ENCODE results near the gene UGT1A6. TPM values are rescaled to one million over a fixed set of nuclear protein-coding genes. Genes with fewer than 3 reads are reported as not detected.

The UGT1A6 gene
- total and polyA plus RNA-seq, 2 experiments from 2014 or later, result not detected

DNA sequence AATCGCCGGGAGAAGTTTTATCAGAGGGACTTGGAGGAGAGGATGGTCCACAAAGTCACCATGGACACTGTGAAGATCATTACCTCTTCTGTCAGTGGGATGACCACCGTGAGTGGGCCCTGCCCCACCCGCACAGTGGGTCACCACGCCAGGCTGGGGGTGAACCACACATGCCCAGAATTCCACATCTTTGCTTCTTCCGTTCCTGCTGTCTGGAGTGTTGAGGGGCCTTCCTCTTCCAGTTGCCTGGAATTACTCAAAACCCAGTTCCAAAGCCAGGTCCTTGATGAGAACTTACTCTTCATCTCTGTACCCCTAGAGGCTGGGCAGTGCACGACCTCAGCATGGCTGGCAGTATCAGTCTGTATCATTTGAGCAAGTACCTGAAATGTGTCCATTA is 107.5 kb downstream of the UGT1A6 start:
- no peak overlapping the region for H3K27ac ChIP-seq
- H3K4me3 ChIP-seq, result no peak overlapping the region
- H3K4me1 ChIP-seq (ENCODE audit: low read depth), result no peaks in the 10 kb centered on the region
- TF ChIP-seq, protein P1, sequence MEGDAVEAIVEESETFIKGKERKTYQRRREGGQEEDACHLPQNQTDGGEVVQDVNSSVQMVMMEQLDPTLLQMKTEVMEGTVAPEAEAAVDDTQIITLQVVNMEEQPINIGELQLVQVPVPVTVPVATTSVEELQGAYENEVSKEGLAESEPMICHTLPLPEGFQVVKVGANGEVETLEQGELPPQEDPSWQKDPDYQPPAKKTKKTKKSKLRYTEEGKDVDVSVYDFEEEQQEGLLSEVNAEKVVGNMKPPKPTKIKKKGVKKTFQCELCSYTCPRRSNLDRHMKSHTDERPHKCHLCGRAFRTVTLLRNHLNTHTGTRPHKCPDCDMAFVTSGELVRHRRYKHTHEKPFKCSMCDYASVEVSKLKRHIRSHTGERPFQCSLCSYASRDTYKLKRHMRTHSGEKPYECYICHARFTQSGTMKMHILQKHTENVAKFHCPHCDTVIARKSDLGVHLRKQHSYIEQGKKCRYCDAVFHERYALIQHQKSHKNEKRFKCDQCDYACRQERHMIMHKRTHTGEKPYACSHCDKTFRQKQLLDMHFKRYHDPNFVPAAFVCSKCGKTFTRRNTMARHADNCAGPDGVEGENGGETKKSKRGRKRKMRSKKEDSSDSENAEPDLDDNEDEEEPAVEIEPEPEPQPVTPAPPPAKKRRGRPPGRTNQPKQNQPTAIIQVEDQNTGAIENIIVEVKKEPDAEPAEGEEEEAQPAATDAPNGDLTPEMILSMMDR (IDR thresholded peaks at IDR 0.05; ENCODE audit: low read depth, low read length), result no peak
- no peaks in the 10 kb centered on the region for H3K9me3 ChIP-seq (ENCODE audit: low read depth)
- no peaks in the 10 kb centered on the region for H3K27me3 ChIP-seq
- H3K36me3 ChIP-seq, result no peaks in the 10 kb centered on the region
- DNase-seq (ENCODE audit: low read depth in 1 of 2, low spot score in 1 of 2), result no peak

- TF ChIP-seq, protein P1 (IDR thresholded peaks at IDR 0.05; ENCODE audit: low read depth, low read length), result no peak
- H3K27ac ChIP-seq, result no peak overlapping the region
- no peaks in the 10 kb centered on the region for H3K4me1 ChIP-seq (ENCODE audit: low read depth)
- H3K4me3 ChIP-seq, result no peak overlapping the region
- no peaks in the 10 kb centered on the region for H3K9me3 ChIP-seq (ENCODE audit: low read depth)
- no peaks in the 10 kb centered on the region for H3K27me3 ChIP-seq
- DNase-seq (ENCODE audit: low read depth in 1 of 2, low spot score in 1 of 2), result peak in 1 of 2 donors; percentile 32
- no peaks in the 10 kb centered on the region for H3K36me3 ChIP-seq
These were observed 108.9 kb downstream of the UGT1A6 start for GRCh38 chr2:233801357-233802131.

DNA sequence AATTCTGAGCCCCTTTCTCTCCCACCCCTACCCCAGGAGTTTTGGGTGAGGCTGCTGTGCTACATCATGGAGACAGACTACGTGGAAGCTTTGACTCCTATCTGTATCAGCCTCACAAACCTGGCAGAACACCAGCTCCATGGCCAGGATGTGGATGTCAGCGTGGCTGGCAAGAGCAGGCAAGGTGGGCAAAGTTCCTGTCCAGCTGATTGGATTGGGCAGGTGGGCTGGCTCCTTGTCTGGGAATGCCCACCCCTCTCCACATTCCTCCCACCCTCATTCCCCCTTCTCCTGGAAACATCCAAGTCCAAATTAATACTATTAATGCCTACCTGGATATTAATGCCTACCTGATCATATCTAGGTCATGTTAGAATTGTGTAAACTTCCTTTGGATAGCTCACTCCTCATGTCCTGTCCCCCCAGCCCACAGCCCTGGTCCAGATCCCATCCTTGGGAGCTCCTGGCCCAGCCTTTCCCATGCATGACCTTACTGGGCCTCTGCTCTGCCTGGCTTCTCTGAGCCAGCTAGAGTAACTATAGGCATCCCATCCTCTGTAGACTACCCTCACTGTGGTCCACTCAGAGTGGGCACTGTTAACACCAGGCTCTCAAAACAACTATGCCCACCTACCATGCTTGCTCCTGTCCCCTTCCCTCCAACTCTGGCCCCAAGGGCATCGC is 109.6 kb downstream of the UGT1A6 start:
- H3K36me3 ChIP-seq, result no peaks in the 10 kb centered on the region
- H3K9me3 ChIP-seq (ENCODE audit: low read depth), result no peaks in the 10 kb centered on the region
- no peak overlapping the region for H3K27ac ChIP-seq
- no peaks in the 10 kb centered on the region for H3K27me3 ChIP-seq
- no peaks in the 10 kb centered on the region for H3K4me1 ChIP-seq (ENCODE audit: low read depth)
- DNase-seq (ENCODE audit: low read depth in 1 of 2, low spot score in 1 of 2), result no peak
- TF ChIP-seq, protein P1 (IDR thresholded peaks at IDR 0.05; ENCODE audit: low read depth, low read length), result no peak
- no peak overlapping the region for H3K4me3 ChIP-seq

DNA sequence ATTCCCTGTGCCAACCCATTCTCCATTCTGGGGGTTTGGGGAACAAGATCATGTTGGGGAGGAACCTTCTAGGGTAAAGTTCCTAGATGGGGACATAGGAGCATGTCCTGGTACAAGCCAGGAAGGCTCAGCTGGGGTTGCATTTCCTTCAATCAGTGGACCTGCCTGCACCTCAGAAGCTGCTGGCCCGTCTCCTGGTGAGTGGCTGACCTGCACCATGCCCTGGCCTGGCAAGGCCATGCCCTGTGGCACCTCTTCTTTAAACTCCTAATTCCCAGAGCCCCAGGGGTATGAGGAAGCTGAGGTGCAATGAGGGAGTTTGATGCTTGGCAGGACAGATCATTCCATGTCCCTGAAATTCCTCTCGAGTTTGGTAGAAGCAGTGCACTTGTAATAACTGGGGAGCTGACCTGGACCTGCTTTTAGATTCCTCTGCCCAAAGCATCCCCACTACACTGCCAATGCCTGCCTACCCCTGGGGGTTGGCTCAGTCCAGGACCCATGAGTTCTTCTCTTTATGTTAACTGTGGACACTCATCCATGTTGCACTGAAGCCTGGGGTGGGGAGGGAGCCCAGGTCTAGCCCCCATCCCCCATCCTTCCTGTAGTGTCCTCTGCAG is 110.7 kb downstream of the UGT1A6 start:
- Histone ChIP-seq H3K36me3 (no peaks in the 10 kb centered on the region), H3K27ac (no peak overlapping the region), H3K4me3 (no peak overlapping the region), H3K4me1 (ENCODE audit: low read depth) (no peaks in the 10 kb centered on the region), H3K27me3 (no peaks in the 10 kb centered on the region), H3K9me3 (ENCODE audit: low read depth) (no peaks in the 10 kb centered on the region)
- TF ChIP-seq, protein P1 (IDR thresholded peaks at IDR 0.05; ENCODE audit: low read depth, low read length), result no peak
- DNase-seq (ENCODE audit: low read depth in 1 of 2, low spot score in 1 of 2), result no peak

- no peaks in the 10 kb centered on the region for H3K4me1 ChIP-seq (ENCODE audit: low read depth)
- H3K36me3 ChIP-seq, result no peaks in the 10 kb centered on the region
- no peak overlapping the region for H3K27ac ChIP-seq
- no peaks in the 10 kb centered on the region for H3K9me3 ChIP-seq (ENCODE audit: low read depth)
- DNase-seq (ENCODE audit: low read depth in 1 of 2, low spot score in 1 of 2), result no peak
- H3K27me3 ChIP-seq, result no peaks in the 10 kb centered on the region
- TF ChIP-seq, protein P1 (IDR thresholded peaks at IDR 0.05; ENCODE audit: low read depth, low read length), result no peak
- no peak overlapping the region for H3K4me3 ChIP-seq
These were observed 111.3 kb downstream of the UGT1A6 start for GRCh38 chr2:233803994-233804393.
